HG02678 (cell line): Measurements from ENCODE around the gene FBXL7.

Source experiments
- ATAC-seq: cut with Tn5 transposase; IDR thresholded peaks from one replicate; pipeline ENCODE4 v1.9.1; 2021; ENCODE audit warnings: mild to moderate bottlenecking, moderate library complexity; ENCODE audit not compliant: unreplicated experiment

Gene FBXL7

GRCh38 chr5:15610216-15610615, 110.2 kb downstream of the FBXL7 start:
- ATAC-seq: no peak

- no peak for ATAC-seq
Measured at GRCh38 chr5:15611008-15611407, 111.0 kb downstream of the FBXL7 start.

- no peak for ATAC-seq
Measured at GRCh38 chr5:15612915-15613635, 113.1 kb downstream of the FBXL7 start.

GRCh38 chr5:15614679-15615078, 114.7 kb downstream of the FBXL7 start:
- no peak for ATAC-seq

GRCh38 chr5:15615859-15616258, 115.9 kb downstream of the FBXL7 start:
- no peak for ATAC-seq

GRCh38 chr5:15618938-15619337, 119.0 kb downstream of the FBXL7 start:
- no peak for ATAC-seq

- no peak for ATAC-seq
Measured at GRCh38 chr5:15620501-15620900, 120.5 kb downstream of the FBXL7 start.

- no peak for ATAC-seq
Measured at GRCh38 chr5:15621094-15621493, 121.1 kb downstream of the FBXL7 start.

GRCh38 chr5:15623794-15624193, 123.8 kb downstream of the FBXL7 start:
- ATAC-seq: no peak

- ATAC-seq: no peak
Measured at GRCh38 chr5:15627109-15627508, 127.1 kb downstream of the FBXL7 start.

- ATAC-seq: no peak
Measured at GRCh38 chr5:15627647-15628046, 127.7 kb downstream of the FBXL7 start.

GRCh38 chr5:15630441-15630840, 130.5 kb downstream of the FBXL7 start:
- no peak for ATAC-seq

- no peak for ATAC-seq
Measured at GRCh38 chr5:15634591-15635288, 134.8 kb downstream of the FBXL7 start.

GRCh38 chr5:15635289-15635616, 135.3 kb downstream of the FBXL7 start:
- ATAC-seq: no peak

GRCh38 chr5:15637345-15637744, 137.4 kb downstream of the FBXL7 start:
- no peak for ATAC-seq

- ATAC-seq: no peak
Measured at GRCh38 chr5:15637886-15638285, 137.9 kb downstream of the FBXL7 start.

GRCh38 chr5:15638296-15638695, 138.3 kb downstream of the FBXL7 start:
- ATAC-seq: no peak

GRCh38 chr5:15639288-15639687, 139.3 kb downstream of the FBXL7 start:
- ATAC-seq: no peak

GRCh38 chr5:15640116-15640515, 140.1 kb downstream of the FBXL7 start:
- no peak for ATAC-seq

- ATAC-seq: no peak
Measured at GRCh38 chr5:15643731-15644130, 143.8 kb downstream of the FBXL7 start.

- ATAC-seq: no peak
Measured at GRCh38 chr5:15645381-15646160, 145.6 kb downstream of the FBXL7 start.

- ATAC-seq: no peak
Measured at GRCh38 chr5:15646371-15646770, 146.4 kb downstream of the FBXL7 start.
